Stimulated activated CD4-positive, alpha-beta T cell treated with anti-CD3 and anti-CD28 coated beads, Interleukin-2, amount 100 ng/mL, for 4 hours (primary cell): Measurements from ENCODE around the gene RIMS1.
"Not testable (repeated sequence)": the region's sequence is repeated elsewhere in the genome, so short reads cannot be mapped to it uniquely, and the experiment has no call there.

Experiments
- DNase-seq: peaks from one replicate; pipeline ENCODE4 v3.0.0-alpha.2; 2020; ENCODE audit warnings: low read depth

RIMS1 gene

DNA sequence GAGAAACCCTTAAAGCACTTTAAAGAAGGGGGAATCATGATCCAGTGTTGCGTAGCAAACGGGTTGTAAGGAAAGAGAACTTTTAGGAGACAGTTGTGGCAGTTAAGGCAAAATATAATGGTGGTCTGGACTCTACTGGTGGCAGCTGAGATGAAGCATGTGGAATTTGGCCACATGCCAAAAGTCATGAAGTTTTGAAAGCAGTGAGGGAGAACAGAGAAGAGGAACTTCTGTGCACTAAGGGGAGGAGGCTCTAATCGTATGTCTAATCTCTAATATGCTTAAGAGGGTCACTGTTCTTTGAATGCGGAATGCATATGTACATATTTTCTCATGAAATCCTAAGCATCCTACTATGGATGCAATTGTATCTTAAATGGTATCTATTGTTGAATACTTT, 91.5 kb downstream of the RIMS1 start:
- DNase-seq = no peak

DNA sequence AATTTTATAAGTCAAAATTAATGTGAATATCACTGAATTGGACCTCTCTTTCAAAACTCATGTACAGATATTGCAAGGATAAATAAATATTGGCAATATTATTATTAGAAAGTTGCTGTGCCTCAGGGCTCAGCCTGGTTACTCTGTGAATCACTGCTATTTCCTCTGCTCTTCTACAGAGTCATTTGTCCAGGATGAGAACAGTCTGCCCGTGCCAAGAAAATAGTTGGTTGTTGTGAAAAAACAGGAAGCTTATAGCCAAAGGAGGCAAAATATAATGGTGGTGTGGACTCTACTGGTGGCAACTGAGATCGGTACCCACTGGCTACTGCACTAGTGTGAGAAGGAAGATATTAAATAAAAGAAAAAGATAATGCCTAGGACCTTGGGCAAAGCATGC, 93.6 kb downstream of the RIMS1 start:
- no peak for DNase-seq

DNA sequence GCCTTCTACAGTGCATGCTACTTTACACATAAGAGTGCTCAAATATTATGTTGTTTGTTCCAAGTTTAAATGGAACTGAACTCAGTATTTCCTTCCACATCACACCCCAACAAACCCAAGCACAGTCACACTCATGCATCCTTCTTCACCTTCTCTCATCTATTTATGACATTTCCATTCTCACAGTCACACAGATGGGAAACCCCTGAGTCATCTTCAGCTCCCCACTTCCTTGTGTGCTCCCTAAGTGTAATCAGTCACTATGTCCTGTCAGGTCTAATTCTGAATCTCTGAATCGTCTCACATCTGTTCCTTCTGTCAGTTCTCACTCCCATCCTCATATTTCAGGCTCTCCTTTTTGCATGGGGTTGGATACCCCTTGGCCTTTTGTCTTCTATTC, 96.0 kb downstream of the RIMS1 start:
- DNase-seq = no peak

DNA sequence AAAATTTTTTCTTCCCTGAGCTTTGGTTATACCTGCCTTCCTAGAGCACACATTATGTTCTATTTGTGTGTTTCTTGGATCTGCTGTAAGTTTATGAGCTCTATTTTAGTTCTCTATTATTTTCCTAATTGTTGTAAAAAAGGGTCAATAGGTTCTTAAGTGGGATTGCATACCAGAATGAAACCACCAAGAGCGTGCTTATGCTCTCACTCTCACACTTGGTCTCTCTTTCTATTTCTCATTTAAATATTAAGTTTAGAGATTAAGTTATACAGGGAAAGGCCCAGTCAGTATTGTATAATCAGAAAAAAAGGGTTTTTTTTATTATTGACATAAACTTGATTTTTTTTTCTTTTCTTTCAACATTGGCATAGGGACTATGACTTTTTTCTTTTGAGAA, 96.8 kb downstream of the RIMS1 start:
- no peak for DNase-seq

DNA sequence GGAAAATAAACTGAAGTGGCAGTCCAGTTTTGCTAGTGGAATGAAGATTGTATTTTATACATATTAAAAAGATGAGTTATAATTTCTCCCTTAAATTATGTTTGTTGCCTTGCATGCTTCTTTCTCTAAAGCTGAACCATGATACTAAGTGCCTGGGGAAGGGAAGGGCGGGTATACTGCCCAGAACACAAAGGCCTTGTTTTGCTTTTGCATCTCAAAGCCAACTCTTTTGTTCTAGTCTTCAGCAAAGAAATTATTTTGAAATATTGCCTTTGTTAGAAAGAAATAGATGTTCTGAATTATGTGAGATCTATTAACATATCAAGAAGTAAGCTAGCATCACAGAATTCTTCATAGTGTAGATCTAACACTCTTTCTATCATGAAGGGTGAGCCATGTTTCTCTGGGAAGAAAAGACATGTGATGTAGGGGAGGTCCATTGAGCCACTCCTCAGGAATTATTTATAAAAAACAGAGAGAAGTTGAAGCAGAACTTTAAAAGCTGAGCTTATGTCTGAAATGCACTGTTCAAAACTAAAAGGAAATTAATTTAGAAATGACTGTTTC, 108.4 kb downstream of the RIMS1 start:
- DNase-seq = no peak

DNA sequence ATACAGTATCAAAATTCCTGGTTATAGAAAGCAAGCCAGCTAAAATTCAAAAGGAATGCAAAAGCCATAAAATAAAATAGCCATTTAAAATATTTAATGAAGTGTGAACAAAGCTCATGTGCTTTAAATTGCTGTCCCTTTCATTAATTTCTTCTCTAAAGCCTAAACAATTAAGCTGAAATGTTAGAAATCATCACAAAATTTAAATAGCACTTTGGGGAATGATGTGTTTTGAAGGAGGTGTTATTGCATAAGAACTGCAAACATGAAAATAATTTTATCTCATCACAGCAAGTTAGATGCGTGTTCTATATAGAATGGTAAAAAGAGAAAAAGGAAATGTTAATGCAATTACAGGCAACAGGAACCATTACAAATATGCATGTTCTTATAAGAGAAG, 111.0 kb downstream of the RIMS1 start:
- DNase-seq = no peak

DNA sequence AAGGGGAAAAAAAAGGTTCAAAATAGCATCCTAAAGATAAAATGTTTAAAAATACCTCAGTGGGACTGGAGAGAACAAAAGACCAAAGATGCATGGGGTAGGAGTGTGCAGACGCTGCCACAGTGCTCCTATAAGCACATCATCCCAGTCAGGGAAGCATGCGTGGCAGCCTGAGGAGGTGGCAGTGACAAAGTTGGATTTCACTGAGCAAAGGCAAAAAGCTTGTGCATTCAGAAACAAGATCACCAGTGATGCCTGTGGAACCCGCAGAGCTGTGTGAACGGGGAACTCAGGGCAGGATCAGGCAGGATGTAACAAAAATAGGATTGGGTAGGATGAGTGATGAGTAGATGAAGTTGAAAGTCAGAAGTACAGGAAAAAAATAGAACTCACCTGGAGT, 116.1 kb downstream of the RIMS1 start:
- DNase-seq = no peak

DNA sequence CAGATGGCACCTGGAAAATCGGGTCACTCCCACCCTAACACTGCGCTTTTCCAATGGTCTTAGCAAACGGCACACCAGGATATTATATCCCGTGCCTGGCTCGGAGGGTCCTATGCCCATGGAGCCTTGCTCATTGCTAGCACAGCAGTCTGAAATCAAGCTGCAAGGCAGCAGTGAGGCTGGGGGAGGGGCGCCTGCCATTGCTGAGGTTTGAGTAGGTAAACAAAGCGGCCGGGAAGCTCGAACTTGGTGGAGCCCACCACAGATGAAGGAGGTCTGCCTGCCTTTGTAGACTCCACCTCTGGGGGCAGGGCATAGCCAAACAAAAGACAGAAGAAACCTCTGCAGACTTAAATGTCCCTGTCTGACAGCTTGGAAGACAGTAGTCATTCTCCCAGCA, 120.2 kb downstream of the RIMS1 start:
- DNase-seq = not testable (repeated sequence)

DNA sequence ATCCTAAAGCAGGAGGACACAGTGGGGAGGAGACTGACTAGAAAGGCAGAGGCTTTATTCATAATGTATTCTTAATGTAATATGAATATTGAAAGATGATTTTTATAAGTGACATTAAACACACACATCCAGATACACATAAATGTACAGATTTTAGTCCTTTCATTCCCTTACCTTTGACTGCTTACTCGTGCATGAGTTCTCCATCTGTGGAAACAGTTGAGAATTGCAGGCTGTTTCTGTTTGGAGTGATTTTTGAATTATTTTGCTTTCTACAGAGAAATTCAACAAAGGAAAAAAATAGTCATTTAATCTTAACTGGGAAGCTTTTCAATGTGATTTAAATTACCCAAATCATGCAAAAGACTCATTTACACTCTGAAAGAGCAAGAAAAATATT, 136.5 kb downstream of the RIMS1 start:
- no peak for DNase-seq

DNA sequence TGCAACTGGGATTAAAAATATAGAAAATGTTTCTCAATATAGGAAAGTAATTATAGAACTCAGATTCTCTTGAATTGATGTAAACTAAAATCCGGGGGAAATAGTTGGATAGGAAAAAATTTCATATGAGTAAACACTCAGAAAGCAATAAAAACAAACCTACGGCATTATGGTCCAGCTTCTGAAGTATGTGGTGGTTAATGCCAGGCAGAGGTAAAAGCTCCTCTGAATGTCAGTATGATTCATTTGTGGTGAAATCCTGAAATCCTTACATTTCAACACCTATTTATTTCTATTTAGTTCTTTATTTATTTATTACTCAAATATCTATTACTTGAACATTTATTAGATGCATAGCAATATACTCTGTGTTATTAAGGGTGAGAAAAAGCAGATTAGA, 145.1 kb downstream of the RIMS1 start:
- no peak for DNase-seq

DNA sequence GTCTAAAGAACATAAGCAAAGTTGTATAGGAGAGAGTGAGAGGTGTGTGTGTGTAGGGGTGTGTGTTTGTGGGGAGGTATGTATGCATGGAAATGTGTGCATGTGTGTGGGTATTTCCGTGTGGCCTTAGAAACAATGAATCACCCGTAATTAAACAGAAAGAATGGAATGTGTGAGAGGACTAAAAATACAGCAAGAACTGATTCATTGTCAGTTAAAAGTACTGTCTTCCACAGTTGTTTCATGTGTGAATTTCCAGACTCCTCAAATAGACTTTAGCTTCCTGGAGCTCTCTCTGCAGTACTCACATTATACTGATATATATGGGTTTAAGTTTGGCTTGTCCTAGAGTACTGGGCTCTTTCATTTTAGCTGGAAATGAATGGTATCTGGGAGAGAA, 145.7 kb downstream of the RIMS1 start:
- no peak for DNase-seq

DNA sequence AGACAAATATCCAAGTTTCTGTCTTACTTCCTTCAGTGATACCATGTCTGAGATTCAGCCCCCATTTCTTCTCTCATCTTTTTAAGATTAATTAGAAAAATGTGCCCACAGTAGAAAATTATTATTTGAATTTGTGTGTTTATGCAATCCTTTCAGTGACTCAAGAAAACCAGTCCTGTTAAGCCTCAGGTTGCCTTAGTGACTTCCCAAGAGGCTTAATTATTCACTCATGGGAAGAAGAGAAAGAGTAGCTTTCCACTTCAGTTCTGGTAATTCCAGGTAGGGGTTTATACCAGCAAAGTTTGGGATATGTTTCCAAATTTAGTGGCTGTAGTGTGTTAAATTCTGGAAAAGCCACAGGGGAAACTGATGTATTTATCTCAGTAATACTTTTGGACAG, 149.1 kb downstream of the RIMS1 start:
- DNase-seq = no peak

DNA sequence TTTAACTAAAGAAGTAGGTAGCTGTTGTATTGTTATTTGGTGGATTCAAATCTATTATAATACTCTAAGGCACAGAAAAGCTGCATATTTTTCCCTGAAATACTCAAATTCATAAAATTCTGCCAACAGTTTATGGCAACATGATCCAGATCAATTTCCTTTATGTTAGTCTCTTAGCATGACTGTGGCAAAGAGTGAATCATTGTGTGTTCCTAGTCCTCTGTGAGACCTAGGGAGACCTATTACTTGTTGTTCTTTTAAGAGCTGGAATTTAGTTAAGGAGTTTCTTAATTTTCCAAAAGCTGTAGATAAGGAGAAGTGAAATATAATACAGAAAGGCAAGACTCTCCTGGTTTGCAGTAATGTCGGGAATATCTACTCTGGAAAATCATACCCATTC, 149.6 kb downstream of the RIMS1 start:
- no peak for DNase-seq

DNA sequence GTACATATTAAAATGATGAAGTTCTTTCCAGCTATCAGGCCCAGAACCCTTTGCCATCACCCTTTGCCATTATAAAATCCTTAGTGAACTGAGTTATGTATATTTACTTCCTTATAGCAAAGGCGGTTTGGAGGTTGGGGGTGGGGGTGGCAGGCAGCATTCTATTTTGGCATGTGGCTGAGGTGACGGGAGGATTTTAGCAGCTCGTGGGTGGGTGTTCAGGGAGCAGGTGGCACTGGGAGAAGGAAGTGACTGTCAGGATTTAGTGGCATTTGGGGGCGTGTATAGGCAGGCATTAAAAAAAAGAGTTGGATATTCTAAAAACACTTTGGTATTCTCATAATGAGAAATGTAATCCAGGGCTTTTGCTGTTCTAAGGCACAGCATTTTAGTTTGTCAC, 150.7 kb downstream of the RIMS1 start:
- no peak for DNase-seq

DNA sequence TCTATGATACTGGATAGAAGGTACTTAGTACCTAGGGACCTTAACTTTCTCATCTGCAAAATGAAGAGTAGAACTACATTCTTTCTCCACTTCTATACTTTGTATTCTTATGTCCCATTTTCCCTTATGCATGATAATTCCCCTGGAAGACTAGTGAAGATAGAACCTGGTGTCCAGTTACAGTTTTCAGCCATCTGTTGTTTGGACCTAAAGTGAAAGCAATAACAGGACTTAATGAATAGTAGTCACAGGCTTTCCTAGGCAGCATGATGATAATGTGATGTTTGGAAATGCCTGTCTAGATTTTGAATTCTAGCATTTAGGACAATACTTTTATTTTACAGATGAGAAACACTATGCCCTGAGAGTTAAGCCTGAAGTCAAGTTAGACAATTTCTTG, 153.8 kb downstream of the RIMS1 start:
- no peak for DNase-seq

DNA sequence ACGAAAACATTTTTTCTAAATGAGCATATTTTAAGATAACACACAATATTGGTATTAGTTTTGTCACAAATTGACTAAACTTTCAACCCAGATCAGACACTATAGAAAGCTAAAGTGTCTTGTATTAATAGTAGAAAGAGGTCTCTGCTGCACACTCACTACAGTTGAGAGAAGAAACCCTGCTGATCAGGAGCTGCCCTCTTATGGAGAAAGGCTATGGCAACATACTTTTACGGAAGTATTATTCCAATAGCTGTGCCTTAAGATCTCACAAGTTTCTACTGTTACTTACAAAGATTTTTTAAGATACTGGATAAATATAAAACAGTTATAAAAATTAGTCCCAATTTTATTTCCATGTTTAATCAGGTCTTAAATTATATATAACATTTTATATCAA, 155.7 kb downstream of the RIMS1 start:
- no peak for DNase-seq

DNA sequence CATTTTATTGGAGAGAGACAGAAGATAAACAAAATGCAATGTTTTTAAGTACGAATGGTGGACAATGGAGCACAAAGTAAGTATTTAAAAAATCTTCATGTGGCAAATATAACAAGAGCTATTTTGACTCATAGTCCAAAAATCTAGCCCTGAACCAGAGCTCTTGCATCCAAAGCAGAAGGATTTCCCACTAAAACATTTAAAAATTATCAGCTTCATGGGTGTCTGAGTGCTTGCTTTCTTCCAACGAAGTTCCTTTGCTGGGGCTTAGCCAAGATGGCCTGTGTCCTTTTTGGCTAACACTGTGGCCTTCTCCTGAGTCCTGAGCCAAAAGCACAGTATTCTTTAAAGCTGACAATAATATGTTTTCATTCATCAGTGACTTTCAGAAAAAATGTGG, 161.7 kb downstream of the RIMS1 start:
- DNase-seq = no peak

DNA sequence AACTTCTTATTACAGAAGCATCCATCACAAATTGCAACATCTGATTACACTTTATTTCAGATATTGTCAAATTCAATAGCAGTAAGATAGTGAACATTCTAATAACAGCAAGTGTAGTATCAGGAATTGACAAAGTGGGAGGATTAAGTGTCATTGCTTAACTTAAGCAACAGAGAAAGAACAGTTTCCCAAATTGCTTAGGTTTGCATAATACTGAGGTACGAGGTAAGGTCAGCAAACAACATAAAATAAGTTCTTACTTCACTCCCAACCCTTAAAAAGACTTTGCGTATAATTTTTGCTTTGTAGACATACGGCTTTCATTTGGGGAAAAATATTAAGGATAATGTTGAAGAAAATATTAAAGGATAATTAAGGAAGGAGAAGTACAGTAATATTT, 163.0 kb downstream of the RIMS1 start:
- DNase-seq = no peak

DNA sequence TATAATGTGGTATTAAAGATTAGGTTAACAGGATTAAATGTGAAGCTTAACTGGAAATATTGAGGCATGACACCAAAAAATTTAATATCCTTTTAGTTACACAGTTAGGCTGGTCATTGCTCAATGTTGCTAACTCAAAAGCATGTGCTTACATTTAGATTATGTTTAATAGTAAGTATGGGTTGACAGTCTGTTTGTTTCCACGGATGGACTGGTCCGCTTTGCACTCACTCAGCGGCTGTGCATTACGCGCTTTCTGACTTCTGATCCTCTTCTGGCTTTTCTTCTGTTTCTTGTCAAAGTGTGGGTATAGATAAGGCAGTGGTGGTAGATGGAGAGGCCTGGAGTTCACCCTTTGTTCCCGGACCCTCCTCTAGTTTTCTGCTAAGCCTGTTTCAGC, 174.9 kb downstream of the RIMS1 start:
- DNase-seq = no peak

DNA sequence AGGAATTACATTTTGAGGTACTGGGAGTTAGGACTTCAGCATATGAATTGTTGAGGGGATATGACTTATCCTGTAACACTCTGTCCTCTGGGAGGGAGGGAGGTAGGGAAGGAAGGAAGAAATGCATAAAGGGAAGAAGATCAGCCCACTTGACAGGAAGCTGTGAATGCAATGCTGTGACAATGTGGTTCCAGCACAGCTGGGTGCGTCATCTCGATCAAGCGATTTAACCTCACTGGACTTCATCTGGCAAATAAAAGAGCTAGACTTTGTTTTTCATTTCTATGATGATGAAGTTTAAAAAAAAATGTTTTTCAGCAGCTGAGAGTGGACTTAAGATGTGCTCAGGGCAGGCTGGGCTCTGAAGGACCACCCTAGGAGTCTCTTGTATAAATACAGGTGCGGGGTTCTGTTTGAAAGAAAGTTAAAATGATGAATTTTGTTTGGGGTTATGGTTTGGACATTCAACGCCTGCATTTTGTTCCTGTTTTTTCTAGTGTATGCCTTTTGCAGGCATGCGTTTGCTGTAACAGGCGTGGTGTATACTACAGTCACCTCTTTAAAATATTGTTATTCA, 178.1 kb downstream of the RIMS1 start:
- DNase-seq = no peak

DNA sequence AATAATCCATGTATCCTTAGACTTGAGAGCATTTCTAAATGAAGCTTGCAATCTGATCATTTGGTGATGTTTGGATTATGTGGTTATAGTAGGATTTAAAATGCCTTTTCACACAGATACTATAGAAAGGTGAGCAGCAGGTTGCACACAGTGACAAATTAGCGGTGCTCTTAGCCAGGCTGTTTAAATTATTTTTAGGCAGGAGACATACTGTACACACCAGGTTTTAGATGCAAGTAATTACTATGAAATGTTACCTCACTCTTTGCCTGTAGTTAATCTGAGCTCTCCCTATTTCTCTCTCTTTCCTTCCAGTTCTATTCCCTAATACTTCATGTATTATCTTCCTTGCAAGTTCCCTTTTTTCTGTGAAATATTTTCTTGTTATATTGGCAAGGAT, 191.7 kb downstream of the RIMS1 start:
- no peak for DNase-seq

DNA sequence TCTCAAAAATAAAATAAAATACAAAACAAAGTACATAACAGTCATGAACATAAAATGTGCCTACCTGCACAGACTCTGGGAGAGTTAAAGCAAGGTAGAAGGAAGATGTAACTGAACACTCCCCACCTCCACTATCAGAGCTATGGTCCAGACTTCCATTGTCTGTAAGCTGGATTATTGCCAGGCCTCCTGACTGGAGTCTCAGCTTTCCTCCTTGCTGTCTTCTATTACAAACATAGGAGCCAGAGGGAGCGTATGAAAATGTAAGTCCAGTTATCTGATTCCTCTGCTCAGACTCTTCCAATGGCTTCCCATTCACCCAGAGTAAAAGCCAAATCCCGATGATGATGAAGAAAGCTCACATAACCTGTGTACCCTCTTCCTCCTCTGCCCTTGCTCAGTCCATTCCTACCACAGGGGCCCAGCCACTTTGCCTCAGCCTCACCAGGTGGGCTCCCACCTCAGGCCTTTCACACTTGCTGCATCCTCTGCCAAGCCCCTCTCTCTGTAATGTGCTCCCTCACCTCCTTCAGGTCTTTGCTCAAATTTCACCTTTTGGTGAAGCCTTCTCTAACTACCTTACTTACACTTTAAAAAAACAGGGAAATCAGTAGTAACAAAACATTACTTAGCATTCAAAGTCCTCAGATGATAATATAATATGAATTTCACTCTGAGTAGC, 194.1 kb downstream of the RIMS1 start:
- DNase-seq = no peak

DNA sequence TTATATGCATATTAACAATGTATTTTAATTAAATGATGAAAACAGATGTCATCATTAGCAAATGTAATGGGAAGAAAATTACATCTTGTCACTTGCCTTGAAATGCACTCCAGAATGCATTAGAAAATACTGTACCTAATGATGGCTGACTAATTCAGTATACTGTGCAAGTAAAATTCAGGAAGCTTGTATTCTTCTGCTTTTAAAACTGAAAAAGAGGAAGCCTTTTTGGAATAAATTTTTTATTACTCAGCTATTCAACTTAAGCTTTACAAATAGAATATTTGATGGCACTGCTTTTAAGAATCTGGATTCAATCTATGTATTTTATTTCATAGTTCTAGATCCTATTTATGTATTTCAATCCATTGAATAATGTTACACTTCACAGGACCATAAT, 195.5 kb downstream of the RIMS1 start:
- DNase-seq = no peak

DNA sequence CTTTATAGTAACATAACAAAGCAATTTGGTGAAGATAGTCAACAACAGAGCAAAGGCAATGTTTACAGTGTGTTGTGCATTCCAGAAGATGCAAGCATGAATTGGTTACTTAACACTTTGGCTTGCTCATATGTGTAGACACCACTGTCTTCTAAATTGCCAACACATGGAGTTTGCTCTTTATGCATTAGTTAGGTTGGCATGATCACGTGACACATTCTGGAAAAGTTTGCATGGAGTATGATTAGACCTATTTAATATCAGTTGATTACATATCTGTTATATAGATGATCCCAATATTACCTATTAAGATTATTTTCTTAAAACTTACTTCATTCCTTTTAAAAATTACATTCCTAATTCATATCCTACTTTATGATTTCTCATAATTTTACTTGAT, 197.6 kb downstream of the RIMS1 start:
- no peak for DNase-seq
